Subcutaneous adipose tissue (tissue), 4 donors: ENCODE data around the gene VAMP1. TPM values are rescaled to one million over a fixed set of nuclear protein-coding genes. Genes with fewer than 3 reads are reported as not detected.

Experiments used
- CTCF ChIP-seq: fragments of 450-650 bp; IDR thresholded peaks from one replicate; pipeline ENCODE4 v1.5.1; 2016; ENCODE audit warnings: low read depth, mild to moderate bottlenecking, control low read depth, antibody characterized with exemption, moderate library complexity
- total RNA-seq, 4 donors: library from RNA; depleted of rRNA; stranded (reverse); fragments of >200 nt; gene quantifications; one replicate each; pipeline ENCODE4 v1.1.0, GENCODE V29; 2016

VAMP1 gene
- total RNA-seq, 4 donors from 2014 or later: 0.82 to 12.8 (median 5.0) TPM

- no peak for TF ChIP-seq CTCF
These were observed 13.1 kb downstream of the VAMP1 start for GRCh38 chr12:6457220-6457945.

GRCh38 chr12:6452944-6453630 is 17.4 kb downstream of the VAMP1 start:
- no peak for TF ChIP-seq CTCF

- no peak for TF ChIP-seq CTCF
These were observed 18.1 kb downstream of the VAMP1 start for GRCh38 chr12:6452245-6452943.

- no peak for TF ChIP-seq CTCF
These were observed 18.9 kb downstream of the VAMP1 start, which contains the start of gene TAPBPL for GRCh38 chr12:6451348-6452244. TSS of gene TAPBPL (plus strand) at chr12:6452042. CDS start at chr12:6452249, 207 bp downstream.

- no peak for TF ChIP-seq CTCF
These were observed 19.6 kb downstream of the VAMP1 start for GRCh38 chr12:6450869-6451347.

GRCh38 chr12:6450091-6450868 is 20.2 kb downstream of the VAMP1 start:
- TF ChIP-seq CTCF: no peak
